OCI-LY3 (cell line): ENCODE results near the gene ZRANB1.

Experiments used
- EZH2phosphoT487 ChIP-seq: fragments of 200-600 bp; shearing (Covaris generic); IDR thresholded peaks from 2 replicates; pipeline ENCODE4 v1.6.1; 2018; ENCODE audit warnings: antibody characterized with exemption, mixed run types, low read depth
- TF ChIP-seq, protein P1 (sequence below): fragments of 200-600, 300-600 bp; sonication (generic); IDR thresholded peaks from 2 replicates; pipeline ENCODE4 v1.5.1; 2014; ENCODE audit warnings: antibody characterized with exemption, low read length, low read depth

DNA sequence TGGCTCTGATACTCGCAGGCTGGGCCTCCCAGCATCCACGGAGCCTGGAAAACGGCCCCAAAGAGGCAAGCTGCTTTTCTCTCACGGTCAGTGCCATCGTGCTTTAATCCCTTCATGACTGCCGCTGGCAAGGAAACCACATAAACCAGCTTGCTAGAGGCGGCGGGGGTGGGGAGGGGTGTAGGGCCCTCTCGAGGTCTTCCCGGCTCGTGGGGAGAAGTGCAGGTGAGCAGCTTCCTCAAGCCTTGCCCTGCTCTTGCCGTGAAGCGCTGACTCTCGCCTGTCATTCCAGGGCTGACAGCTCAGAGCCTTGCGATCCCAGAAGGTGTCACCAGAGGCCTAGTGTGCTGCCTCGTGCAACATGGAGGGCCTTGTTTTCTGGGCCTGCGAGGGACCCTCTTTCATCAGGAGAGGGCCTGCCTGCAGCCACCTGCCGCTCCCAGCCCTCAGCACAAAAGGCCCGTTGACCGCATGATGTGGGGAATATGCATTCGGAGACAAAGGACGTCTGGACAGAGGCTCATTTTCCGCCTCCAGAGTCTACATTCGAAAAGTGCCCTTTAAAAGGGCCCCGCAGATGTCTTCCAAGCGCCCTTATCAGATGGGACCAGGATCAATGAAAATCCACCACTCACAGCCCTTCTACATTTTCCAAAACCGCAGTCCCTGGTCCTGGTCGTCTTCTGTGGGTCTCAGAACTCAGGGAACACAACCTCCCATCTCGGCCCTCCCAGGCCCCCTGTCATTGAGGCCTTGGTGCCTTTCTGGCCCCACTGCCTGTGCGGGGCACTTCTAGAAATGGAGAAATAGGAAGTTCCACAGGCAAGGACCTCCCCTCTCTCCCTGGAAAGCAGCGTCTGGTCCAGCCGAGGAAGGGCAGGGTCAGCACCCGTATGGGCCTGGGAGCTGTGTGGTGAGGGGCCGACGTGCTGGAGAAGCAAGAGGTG is 58.7 kb downstream of the ZRANB1 start:
- TF ChIP-seq, protein P1, sequence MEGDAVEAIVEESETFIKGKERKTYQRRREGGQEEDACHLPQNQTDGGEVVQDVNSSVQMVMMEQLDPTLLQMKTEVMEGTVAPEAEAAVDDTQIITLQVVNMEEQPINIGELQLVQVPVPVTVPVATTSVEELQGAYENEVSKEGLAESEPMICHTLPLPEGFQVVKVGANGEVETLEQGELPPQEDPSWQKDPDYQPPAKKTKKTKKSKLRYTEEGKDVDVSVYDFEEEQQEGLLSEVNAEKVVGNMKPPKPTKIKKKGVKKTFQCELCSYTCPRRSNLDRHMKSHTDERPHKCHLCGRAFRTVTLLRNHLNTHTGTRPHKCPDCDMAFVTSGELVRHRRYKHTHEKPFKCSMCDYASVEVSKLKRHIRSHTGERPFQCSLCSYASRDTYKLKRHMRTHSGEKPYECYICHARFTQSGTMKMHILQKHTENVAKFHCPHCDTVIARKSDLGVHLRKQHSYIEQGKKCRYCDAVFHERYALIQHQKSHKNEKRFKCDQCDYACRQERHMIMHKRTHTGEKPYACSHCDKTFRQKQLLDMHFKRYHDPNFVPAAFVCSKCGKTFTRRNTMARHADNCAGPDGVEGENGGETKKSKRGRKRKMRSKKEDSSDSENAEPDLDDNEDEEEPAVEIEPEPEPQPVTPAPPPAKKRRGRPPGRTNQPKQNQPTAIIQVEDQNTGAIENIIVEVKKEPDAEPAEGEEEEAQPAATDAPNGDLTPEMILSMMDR = no peak
- no peak for TF ChIP-seq EZH2phosphoT487
